Muscle layer of duodenum (tissue), 2 donors: Measurements from ENCODE around the gene MGP.

Experiments
- H3K27ac ChIP-seq: one replicate; pipeline ENCODE4 v1.7.0; 2013; ENCODE audit warnings: mild to moderate bottlenecking, low read length
- H3K27me3 ChIP-seq: one replicate; pipeline ENCODE4 v1.7.0; 2013; ENCODE audit warnings: low read depth, mild to moderate bottlenecking, control low read depth, low read length
- H3K36me3 ChIP-seq, 2 donors: one replicate each; pipeline ENCODE4 v1.7.0; 2013; ENCODE audit warnings: low read length in 2 of 2, control low read depth in 1 of 2, mild to moderate bottlenecking in 1 of 2; ENCODE audit not compliant: insufficient read depth in 2 of 2, control insufficient read depth in 1 of 2
- H3K4me1 ChIP-seq, 2 donors: one replicate each; pipeline ENCODE4 v1.7.0; 2013; ENCODE audit warnings: low read length in 2 of 2, mild to moderate bottlenecking in 2 of 2, control low read depth in 1 of 2, moderate library complexity in 1 of 2; ENCODE audit not compliant: insufficient read depth in 2 of 2, control insufficient read depth in 1 of 2
- H3K4me3 ChIP-seq, 2 donors: one replicate each; pipeline ENCODE4 v1.7.0; 2013; ENCODE audit warnings: low read length in 2 of 2, low read depth in 1 of 2, mild to moderate bottlenecking in 1 of 2
- H3K9me3 ChIP-seq, 2 donors: one replicate each; pipeline ENCODE4 v1.7.0; 2013; ENCODE audit warnings: low read length in 2 of 2, control low read depth in 1 of 2, mild to moderate bottlenecking in 1 of 2; ENCODE audit not compliant: control insufficient read depth in 1 of 2
- donor health status: healthy.

The MGP gene

GRCh38 chr12:14902465-14902864 lies 16.8 kb upstream of the MGP start:
- no peaks in the 10 kb centered on the region for H3K9me3 ChIP-seq
- H3K27me3 ChIP-seq = no peaks in the 10 kb centered on the region
- H3K27ac ChIP-seq = no peak overlapping the region
- no peaks in the 10 kb centered on the region for H3K36me3 ChIP-seq
- peaks cover 5 to 15% of the 10 kb centered on the region in 2 donors for H3K4me1 ChIP-seq
- no peak overlapping the region for H3K4me3 ChIP-seq

GRCh38 chr12:14901228-14901562 lies 15.5 kb upstream of the MGP start:
- no peaks in the 10 kb centered on the region for H3K36me3 ChIP-seq
- no peaks in the 10 kb centered on the region for H3K27me3 ChIP-seq
- no peak overlapping the region for H3K27ac ChIP-seq
- no peak overlapping the region for H3K4me3 ChIP-seq
- H3K4me1 ChIP-seq = peaks cover 5 to 19% of the 10 kb centered on the region in 2 donors
- H3K9me3 ChIP-seq = no peaks in the 10 kb centered on the region

- H3K4me3 ChIP-seq = no peak overlapping the region
- no peaks in the 10 kb centered on the region for H3K9me3 ChIP-seq
- peaks cover 5 to 19% of the 10 kb centered on the region in 2 donors for H3K4me1 ChIP-seq
- no peaks in the 10 kb centered on the region for H3K27me3 ChIP-seq
- no peaks in the 10 kb centered on the region for H3K36me3 ChIP-seq
- no peak overlapping the region for H3K27ac ChIP-seq
Measured at GRCh38 chr12:14900521-14901227, 15.0 kb upstream of the MGP start.

GRCh38 chr12:14896521-14897169 lies 11.0 kb upstream of the MGP start:
- no peak overlapping the region for H3K27ac ChIP-seq
- H3K4me3 ChIP-seq = no peak overlapping the region
- H3K36me3 ChIP-seq = no peaks in the 10 kb centered on the region
- H3K27me3 ChIP-seq = no peaks in the 10 kb centered on the region
- peaks cover 0 to 9% of the 10 kb centered on the region in 2 donors for H3K4me1 ChIP-seq
- no peaks in the 10 kb centered on the region for H3K9me3 ChIP-seq

- H3K27me3 ChIP-seq = no peaks in the 10 kb centered on the region
- peaks cover 0 to 9% of the 10 kb centered on the region in 2 donors for H3K4me1 ChIP-seq
- H3K4me3 ChIP-seq = no peak overlapping the region
- H3K36me3 ChIP-seq = no peaks in the 10 kb centered on the region
- H3K27ac ChIP-seq = peak overlapping the region; percentile 73
- H3K9me3 ChIP-seq = no peaks in the 10 kb centered on the region
Measured at GRCh38 chr12:14893506-14894250, 8.0 kb upstream of the MGP start.

DNA sequence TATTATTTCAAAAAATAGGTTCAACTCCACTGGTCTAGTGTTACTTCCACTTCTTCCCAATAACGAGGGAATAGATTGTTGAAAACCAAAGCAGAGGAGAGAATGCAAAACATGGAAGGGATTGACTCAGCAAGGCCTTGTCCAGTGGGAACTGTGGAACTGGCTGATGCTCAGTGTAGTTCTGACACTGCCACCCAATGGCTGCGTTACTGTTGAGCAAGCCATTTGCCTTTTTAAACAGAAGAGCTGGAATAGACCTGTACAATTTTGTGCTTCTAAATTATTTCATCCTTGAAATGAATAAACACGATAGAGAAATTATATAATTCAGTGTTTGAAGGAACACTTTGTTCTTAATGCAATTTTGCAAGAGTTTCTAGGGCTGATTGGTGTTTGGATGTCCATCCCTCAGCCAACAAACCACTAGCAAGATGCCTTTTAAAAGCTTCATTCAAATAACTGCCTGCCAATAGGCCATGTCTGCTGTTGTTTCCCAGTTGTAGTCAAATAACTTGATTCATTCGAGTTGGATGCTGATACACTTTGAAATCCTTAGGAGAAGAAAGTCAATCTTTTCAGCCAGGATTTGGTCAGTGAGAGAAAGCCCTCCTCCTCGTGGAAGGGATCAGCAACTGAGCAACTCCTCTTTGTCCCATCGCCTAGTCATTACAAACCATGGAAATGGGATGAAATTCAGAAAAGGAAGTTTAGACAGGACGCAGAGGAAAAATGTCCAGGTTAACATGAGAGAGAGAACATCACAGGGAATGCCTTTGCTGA lies 7.3 kb upstream of the MGP start:
- Histone ChIP-seq H3K27me3 (no peaks in the 10 kb centered on the region), H3K4me1 (peaks cover 0 to 9% of the 10 kb centered on the region in 2 donors), H3K9me3 (no peaks in the 10 kb centered on the region), H3K27ac (peak overlapping the region; percentile 73), H3K36me3 (no peaks in the 10 kb centered on the region), H3K4me3 (no peak overlapping the region)

DNA sequence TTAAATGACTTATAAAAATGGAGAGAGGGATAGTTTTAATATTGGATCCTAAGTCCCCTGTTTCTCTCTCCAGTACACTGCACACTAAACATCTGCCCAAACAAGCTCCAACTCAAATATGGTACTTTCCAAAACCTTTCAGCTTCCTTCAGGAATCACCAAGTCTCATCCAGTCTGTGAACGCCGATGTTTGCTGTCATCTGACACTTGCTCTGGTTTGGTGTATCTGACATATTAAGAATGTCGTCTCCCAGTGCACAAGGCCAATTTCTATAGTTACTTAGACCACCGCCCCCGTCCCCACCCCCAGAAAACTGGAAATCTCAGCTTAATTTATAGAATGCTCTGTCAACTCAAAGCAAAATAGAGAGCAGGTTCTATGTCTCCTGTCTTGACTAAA lies 5.0 kb upstream of the MGP start:
- peaks cover 0 to 11% of the 10 kb centered on the region in 2 donors for H3K4me1 ChIP-seq
- no peak overlapping the region for H3K27ac ChIP-seq
- H3K36me3 ChIP-seq = no peaks in the 10 kb centered on the region
- H3K27me3 ChIP-seq = no peaks in the 10 kb centered on the region
- H3K4me3 ChIP-seq = no peak overlapping the region
- no peaks in the 10 kb centered on the region for H3K9me3 ChIP-seq

GRCh38 chr12:14886271-14886670 lies 617 bp upstream of the MGP start:
- Histone ChIP-seq H3K4me1 (peaks cover 0 to 9% of the 10 kb centered on the region in 2 donors), H3K27ac (peak overlapping the region; percentile 84), H3K36me3 (peaks cover 0 to 8% of the 10 kb centered on the region in 2 donors), H3K27me3 (no peaks in the 10 kb centered on the region), H3K9me3 (no peaks in the 10 kb centered on the region), H3K4me3 (peak overlapping the region; percentile 58 to 64)

DNA sequence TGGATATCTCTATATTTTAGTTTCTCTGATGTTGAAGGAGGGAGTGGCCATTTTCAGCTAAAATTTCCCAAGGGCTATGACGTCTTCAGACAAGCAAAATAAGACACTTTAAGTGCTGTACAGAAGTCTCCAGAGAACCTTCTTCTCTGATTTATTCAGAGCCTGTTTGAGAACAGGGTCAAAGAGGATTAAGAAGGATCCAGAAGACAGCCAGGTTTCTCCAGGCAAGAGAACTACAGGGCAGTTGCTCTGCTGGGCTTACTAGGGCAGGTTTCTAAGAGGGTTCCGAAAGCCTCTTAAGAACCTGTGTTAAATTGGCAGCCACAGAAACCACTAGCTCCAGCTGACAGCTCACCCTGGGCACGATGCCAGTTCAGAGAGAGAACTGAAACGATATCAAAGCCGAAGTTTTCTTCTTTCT lies 1.2 kb downstream of the MGP start:
- Histone ChIP-seq H3K36me3 (peaks cover 0 to 8% of the 10 kb centered on the region in 2 donors), H3K9me3 (no peaks in the 10 kb centered on the region), H3K4me3 (peak overlapping the region; percentile 58 to 64), H3K27me3 (no peaks in the 10 kb centered on the region), H3K27ac (peak overlapping the region; percentile 84), H3K4me1 (peaks cover 0 to 9% of the 10 kb centered on the region in 2 donors)

GRCh38 chr12:14883686-14884085 lies 2.0 kb downstream of the MGP start:
- H3K36me3 ChIP-seq = peaks cover 0 to 8% of the 10 kb centered on the region in 2 donors
- H3K27me3 ChIP-seq = no peaks in the 10 kb centered on the region
- peaks cover 0 to 9% of the 10 kb centered on the region in 2 donors for H3K4me1 ChIP-seq
- H3K27ac ChIP-seq = peak overlapping the region; percentile 84
- H3K4me3 ChIP-seq = peak overlapping the region; percentile 58 to 64
- H3K9me3 ChIP-seq = no peaks in the 10 kb centered on the region
